Hematopoietic multipotent progenitor cell treated with erythropoietin and hydrocortisone succinate and interleukin-3 and kit ligand, for 8 days (in vitro differentiated cells): ENCODE measurements around the gene INO80B.
"Not testable (repeated sequence)": the region's sequence is repeated elsewhere in the genome, so short reads cannot be mapped to it uniquely, and the experiment has no call there.

Experiments
- DNase-seq: peaks from one replicate; pipeline ENCODE4 v3.0.0-alpha.2; 2015

The INO80B gene

GRCh38 chr2:74426181-74426758 is 28.6 kb upstream of the INO80B start:
- DNase-seq, result no peak

GRCh38 chr2:74427551-74427950 is 27.3 kb upstream of the INO80B start:
- no peak for DNase-seq

DNA sequence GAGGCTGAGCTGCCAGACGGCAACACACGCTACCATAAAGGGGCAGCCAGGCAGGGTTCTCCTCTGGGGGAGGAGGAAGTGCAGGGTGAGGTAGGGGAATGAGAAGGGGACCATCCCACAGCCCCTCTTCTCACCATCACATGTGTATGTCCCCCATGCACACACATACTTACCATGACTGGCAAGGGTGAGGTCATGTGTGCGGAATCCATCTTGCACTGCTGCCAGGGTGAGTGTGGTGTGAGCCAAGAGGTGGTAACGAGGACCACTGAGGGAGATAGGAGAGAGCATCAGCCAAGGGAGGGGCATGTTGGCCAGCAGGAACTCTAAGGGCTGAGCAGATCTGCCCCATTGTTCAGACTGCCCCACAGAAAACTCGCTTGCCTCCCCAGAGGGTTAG is 26.2 kb upstream of the INO80B start:
- DNase-seq, result no peak

DNA sequence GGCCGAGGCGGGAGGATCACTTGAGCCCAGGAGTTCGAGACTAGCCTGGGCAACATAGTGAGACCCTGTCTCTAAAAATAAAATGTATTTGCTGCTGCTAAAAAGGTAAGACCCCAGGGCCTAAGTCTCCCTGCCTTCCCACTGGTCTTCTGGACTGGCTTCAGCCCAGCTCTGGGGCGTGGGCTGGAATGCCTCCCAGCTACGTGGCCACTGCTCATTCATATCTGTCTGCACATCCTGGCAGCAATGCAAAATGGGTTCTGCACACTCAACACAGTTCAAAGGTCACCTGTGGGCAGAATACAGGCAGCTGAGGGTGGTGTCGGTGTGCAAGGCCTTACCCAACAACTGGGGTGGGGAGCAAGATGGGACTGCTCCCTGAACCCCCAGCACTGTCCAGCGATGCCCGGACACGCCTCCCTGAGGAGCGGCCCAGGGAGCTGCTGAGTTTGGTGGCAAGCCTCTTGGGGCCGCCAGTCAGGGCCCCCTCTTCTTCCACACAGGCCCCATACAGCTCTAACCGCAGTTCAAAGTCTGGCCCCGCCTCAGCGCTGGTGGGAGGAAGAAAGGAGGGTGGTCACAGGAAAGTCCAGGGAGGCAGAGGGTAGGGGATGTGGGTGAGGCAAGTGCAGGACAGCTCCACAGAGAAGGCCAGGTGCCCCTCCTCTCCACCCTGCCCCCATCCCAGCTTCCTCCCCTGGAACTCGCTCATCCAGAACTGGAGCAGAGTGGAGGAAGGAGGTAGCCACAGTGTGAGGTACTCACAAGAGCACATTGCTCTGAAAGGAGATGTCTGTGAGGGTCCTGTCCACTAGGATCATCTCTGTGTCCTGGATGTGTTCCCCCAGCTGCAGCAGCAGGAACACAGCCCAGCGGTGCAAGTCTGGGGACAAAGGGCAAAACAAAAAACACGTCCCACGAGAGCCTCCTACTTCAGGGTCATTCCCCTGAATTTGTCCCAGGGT is 25.1 kb upstream of the INO80B start:
- peak; percentile 12 for DNase-seq

DNA sequence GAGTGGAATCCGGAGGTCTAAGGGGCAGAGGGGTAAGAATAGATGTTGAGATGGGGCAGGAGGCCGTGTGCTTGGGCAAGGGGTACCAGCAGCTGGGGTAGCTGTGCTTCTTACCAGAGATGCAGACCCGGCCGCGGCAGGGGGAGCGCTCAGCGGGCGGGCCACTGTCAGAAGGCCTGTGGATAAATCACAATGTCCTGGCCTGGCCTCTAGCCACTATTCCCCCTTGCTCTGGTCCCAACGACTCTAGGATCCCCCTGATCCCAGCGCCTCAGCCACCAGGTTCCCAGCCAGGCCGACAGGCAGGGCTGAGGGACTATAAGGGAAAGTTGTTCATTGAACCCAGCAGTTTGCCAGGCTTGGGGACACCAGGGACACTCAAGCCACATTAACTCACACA is 24.4 kb upstream of the INO80B start:
- DNase-seq, result no peak

GRCh38 chr2:74436111-74436805 is 18.6 kb upstream of the INO80B start:
- DNase-seq, result no peak

DNA sequence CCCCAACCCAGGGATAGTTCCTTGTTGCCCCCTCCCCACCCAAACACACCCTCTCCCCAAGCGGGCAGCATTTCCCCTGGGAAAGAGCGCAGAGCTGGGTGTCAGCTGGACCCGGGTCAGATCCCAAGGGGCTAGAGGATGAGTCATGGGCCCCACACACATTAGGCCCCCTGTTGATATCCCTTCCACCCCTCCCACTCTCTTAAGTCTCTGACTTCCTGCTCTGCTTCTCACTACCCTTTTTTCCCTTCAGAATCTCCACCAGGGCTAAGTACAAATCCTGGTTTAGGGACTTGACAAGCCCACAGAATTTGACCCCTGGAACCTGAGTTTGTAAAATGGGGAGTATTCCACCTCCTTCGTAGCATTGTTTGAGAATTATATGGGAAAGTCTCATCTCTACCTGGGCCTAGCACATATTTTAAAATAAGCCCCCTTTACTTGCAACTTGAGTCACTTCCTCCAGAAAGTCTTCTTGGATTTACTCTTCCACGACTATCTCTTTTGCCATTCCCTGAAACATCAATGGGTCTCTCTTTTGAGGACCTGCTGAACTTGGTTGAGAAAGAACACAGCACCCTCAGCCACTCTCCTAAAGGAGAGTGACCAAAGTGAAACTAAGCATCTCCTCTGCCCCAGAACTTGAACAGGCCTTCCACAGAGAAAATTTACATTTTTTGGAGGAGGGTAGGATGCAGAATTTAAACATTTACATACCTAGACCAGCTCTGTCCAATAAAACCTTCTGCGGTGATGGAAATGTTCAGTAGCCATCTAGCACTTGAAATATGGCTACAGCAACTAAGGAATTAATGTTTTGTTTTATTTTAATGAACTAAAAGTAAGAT is 17.8 kb upstream of the INO80B start:
- no peak for DNase-seq

DNA sequence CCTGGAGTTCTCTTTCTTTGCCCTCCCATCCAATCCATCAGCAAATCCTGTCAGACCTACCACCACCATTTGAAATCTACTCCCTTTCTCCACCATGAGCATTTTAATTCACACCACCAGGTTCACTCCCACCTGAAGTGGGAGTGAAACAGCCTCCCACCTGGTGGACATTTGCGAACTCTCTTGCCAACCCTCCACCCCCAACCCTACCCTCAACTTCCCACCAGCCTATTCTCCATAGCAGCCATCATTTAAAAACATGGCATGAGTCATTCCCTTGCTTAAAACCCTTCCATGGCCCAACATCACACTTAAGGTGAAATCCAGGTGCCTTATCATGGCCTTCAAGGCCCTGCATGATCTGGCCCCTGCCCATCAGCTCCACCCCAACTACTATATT is 16.6 kb upstream of the INO80B start:
- no peak for DNase-seq

- no peak for DNase-seq
Measured at GRCh38 chr2:74439373-74439772, 15.5 kb upstream of the INO80B start.

GRCh38 chr2:74439803-74440377 is 15.0 kb upstream of the INO80B start:
- no peak for DNase-seq

GRCh38 chr2:74440378-74441169 is 14.3 kb upstream of the INO80B start:
- peak; percentile 40 for DNase-seq

DNA sequence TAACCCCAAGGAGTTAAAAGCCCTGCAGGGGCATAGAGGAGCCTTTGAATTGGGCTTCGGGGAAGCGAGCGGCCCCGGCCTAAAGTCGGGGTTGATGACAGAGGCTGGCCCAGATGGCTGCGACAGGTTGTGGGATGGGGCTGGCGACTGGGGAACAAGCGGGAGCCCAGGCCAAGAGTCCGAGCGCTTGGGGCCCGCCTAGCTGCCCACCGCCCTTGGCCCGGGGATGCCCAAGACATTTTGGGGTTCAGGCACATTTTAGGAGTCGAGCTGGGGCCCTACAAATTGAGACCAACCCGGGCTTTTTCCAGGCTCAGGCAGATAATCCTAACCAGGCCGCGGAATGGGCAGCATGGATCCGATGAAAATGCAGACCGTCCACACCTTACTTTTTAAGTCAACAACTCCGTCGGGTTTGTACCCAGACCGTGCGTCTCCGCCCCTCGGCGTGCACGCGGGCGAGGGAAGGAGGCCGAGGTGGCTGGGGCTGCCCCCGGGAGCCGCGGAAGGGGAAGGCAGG is 13.7 kb upstream of the INO80B start:
- no peak for DNase-seq

DNA sequence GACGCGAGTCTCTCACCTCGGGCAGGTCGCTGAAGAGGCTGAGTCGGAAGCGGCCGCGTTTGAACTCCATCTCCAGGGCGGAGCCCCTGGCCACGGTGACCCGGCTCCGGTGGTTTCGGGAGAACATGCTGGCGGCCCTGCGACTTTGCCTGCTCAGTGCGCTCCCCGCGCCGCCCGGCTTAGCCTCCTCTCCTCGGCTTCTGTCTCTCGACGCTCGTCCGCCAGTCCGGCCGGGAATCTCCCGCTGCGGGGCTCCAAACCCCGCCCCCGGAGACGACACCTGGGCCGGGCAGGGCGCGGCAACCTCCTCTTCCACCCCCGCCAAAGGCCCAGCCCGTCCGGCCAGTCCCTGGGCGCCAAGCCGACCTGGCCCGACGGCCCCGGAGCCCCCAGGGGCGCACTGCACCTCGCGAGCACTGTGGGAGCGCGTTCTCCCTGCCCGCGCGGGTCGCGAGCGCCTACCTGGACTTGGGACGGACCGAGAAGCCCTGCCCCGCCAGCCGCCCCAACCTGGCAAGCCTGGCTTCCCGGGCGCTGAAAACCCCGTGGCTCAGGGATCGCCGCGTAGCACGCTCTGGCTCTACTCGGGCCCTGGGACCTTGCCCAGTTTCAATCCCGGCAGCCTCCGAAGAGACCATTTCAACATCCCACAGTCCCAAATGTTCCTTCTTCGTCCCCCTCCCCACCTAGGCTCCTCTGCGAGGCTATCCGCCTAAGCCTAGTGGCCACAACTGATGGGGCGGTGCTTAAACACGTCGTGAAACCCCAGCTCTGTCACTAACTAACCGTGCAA is 13.0 kb upstream of the INO80B start, which contains the start of gene RTKN:
Gene RTKN (minus strand): TSS at position 248 of the 793 bp plus-strand sequence. CDS start 121 bp downstream, at position 127.
- no peak for DNase-seq

DNA sequence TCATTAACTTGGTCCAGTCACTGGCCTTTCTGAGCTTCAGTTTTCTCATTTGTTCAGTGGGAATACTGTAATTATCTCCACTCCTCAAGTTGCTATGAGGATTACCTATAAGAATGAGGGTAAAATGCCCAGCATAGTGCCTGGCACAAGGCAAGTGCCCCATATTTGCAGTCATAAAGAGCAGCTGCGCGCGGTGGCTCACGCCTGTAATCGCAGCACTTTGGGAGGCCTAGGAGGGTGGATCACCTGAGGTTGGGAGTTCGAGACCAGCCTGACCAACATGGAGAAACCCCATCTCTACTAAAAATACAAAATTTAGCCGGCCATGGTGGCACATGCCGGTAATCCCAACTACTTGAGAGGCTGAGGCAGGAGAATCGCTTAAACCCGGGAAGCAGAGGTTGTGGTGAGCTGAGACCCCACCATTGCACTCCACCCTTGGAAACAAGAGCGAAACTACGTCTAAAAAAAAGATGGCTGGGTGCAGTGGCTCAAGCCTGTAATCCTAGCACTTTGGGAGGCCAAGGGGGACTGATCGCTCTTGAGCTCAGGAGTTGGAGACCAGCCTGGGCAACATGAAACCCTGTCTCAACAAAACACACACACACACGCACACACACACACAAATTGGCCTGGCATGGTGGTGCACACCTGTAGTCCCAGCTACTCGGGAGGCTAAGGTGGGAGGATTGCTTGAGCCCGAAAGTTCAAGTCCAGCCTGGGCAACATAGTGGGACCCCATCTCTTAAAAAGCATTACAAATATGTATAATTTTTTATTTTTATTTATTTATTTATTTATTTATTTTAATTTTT is 12.2 kb upstream of the INO80B start:
- DNase-seq, result not testable (repeated sequence)

DNA sequence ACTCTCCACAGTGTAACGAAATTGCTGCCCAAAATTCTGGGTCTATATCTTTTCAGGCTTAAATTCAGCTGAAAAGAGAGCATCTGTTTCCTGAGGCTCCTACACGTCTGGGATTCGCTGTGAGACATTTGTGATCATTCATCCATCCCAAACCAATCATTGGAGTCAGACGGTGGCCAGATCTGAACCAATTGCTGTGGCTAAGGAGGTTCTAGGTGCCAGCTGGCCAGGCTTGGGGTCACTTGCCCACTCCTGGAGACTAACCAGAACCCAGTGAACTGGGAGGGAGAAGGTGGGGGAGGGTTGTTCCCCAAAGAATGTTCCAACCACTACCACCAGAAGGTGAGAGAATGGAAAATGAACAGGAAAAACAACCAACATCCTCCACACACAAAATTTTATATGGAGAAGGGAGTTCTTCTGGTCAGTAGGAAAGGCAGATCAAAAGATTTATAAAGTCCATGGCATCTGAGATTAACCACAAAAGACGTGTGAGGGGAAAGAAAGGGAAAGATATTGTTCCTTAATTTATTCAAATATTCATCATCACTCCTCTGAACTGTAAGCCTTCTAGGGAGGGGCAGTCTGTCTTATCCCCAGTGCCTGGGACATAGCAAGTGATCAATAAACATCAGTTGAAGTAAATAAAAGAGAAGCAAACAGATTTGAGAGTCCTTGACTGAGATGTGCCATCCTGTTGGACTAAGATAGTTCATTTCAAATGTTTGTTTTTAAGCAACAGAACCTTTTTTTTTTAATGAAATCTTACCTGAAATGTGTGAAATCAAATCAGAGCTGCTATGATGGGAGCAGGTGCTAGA is 10.2 kb upstream of the INO80B start:
- no peak for DNase-seq

DNA sequence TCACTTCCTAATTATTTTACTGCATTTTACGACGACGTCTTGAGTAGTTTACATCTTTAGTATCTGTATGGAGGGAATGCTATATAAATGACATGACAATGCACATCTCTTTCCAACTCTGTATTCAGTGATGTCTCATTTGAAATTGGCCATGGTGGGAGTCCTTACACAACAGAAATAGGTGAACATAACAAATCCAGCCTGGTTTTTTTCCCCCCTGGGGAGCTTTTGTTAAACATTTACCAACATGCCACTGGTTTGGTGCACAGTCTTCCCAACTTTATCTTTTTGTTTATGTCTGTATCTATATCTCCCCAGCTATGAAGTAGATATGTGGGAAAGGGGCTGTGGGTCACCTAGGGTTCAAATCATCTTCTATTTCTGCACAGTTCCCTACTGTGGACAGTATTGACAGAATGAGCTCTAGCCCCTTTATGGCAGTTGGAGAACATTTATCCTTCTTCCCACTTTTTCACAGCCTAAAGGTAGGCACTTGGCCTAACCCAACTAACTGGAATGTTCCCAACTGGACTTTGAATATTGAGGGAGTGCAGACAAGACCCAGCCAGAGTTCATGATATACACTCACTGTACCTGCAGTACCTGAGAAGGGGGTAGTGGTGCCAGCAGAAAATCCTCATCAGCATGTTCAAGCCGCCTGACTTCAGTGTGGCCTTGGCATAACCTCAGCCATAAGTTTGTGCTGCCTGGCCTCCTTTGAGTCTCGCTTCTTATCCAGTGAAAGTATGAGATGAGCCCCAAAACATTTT is 7.5 kb upstream of the INO80B start:
- DNase-seq, result no peak

DNA sequence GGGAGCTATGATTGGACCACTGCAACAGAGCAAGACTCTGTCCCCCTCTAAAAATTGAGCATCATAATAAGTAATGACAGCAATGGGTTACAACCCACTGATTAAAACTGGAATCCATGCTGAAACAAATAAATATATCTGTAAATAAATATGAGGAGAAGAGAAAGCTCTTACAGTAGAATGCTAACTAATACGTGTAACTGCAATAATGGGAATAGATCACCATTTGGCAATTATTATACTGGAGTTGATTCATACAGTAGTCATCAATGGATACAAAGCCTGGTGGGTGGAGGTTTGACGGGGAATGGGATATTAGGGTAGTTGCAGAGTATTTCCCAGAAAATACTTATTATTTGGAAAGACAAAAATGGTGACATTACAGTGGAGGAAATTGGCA is 6.1 kb upstream of the INO80B start:
- no peak for DNase-seq
